GM18520 (cell line): ENCODE measurements around the gene GALNT10.

Source experiments
- ATAC-seq: cut with Tn5 transposase; IDR thresholded peaks from one replicate; pipeline ENCODE4 v1.9.1; 2021; ENCODE audit not compliant: unreplicated experiment

GALNT10 gene

DNA sequence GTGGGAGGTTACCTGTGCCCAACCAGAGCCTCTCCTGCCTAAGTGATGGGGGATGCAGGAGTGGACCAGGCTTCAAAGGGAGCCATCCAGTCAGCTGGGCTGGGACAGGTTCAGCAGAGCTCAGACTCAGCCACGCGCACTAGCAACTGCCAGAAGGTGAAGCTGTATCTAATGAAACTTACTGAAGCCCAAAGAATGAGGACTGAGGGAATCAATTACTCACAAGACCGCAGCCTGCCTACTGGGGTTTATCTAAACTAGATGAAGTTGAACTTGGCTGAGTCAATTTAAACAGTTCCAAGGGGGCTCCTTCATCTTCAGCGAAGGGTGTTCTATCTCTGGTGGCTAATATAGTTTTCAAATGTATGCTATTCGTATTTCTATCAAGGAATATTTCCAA lies 276.1 kb downstream of the GALNT10 start:
- no peak for ATAC-seq

- ATAC-seq, result peak; percentile 89
Measured at GRCh38 chr5:154467655-154468354, 277.3 kb downstream of the GALNT10 start.

- ATAC-seq, result no peak
Measured at GRCh38 chr5:154470137-154470536, 279.6 kb downstream of the GALNT10 start.
